ENCODE results near the gene ANAPC16. TPM values are rescaled to one million over a fixed set of nuclear protein-coding genes. Genes with fewer than 3 reads are reported as not detected.
A peak's percentile ranks its signal among the peaks of the same experiment; 100 is the strongest.

The ANAPC16 gene
- total RNA-seq, 6 experiments from 2014 or later: 38.6 to 79.2 (median 51.3) TPM

GRCh38 chr10:72241691-72242252 lies 26.0 kb downstream of the ANAPC16 start:
- H3K27ac ChIP-seq: no peak overlapping the region
- intact Hi-C loops (cut with DNase I): no loop called here
- no peaks in the 10 kb centered on the region for H3K27me3 ChIP-seq
- no peak for ATAC-seq
- peaks cover 0 to 18% (median 13%) of the 10 kb centered on the region in 4 donors for H3K4me1 ChIP-seq
- H3K9me3 ChIP-seq: no peaks in the 10 kb centered on the region
- H3K36me3 ChIP-seq: no peaks in the 10 kb centered on the region
- 96% methylated on average over 8 of the region's 8 CpGs for WGBS (ENCODE audit: insufficient coverage, low coverage, low lambda C conversion rate, missing lambda C conversion rate)
- no peak overlapping the region for H3K4me3 ChIP-seq
- DNase-seq: peak in 1 of 3 donors; percentile 27
- TF ChIP-seq POLR2A (IDR thresholded peaks at IDR 0.05): no peak
- TF ChIP-seq, protein P1, sequence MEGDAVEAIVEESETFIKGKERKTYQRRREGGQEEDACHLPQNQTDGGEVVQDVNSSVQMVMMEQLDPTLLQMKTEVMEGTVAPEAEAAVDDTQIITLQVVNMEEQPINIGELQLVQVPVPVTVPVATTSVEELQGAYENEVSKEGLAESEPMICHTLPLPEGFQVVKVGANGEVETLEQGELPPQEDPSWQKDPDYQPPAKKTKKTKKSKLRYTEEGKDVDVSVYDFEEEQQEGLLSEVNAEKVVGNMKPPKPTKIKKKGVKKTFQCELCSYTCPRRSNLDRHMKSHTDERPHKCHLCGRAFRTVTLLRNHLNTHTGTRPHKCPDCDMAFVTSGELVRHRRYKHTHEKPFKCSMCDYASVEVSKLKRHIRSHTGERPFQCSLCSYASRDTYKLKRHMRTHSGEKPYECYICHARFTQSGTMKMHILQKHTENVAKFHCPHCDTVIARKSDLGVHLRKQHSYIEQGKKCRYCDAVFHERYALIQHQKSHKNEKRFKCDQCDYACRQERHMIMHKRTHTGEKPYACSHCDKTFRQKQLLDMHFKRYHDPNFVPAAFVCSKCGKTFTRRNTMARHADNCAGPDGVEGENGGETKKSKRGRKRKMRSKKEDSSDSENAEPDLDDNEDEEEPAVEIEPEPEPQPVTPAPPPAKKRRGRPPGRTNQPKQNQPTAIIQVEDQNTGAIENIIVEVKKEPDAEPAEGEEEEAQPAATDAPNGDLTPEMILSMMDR (IDR thresholded peaks at IDR 0.05): no peak

DNA sequence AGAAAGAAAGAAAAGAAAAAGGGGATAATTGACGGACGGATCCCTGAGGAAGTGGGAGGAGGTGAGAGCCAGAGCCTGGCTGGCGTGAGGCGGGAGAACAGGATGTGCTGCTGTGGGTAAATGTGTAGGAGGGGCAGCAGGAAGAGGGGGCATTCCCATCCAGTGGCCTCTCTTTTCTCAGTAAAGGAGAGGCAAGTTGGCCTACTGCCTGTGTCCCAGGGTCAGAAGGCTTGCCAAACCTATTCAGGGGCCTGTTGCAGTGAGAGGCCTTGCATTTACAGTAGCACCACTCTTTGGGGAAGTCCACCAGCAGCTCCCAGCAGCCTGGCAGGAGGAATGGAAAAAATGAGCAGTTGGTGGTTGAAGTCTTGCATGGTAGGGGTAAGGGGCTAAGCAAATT lies 26.9 kb downstream of the ANAPC16 start:
- TF ChIP-seq POLR2A (IDR thresholded peaks at IDR 0.05): no peak
- TF ChIP-seq, protein P1 (IDR thresholded peaks at IDR 0.05): no peak
- DNase-seq: peak; percentile 41 to 61 (median 58)
- Histone ChIP-seq H3K9me3 (no peaks in the 10 kb centered on the region), H3K27me3 (no peaks in the 10 kb centered on the region), H3K4me3 (no peak overlapping the region), H3K4me1 (peaks cover 0 to 22% (median 15%) of the 10 kb centered on the region in 4 donors), H3K27ac (peak overlapping the region; percentile 18 to 74 (median 23)), H3K36me3 (no peaks in the 10 kb centered on the region)
- WGBS (ENCODE audit: insufficient coverage, low coverage, low lambda C conversion rate, missing lambda C conversion rate): 39% methylated on average over 3 of the region's 4 CpGs
- peak; percentile 46 to 55 (median 52) for ATAC-seq
- intact Hi-C loops (cut with DNase I): no loop called here

DNA sequence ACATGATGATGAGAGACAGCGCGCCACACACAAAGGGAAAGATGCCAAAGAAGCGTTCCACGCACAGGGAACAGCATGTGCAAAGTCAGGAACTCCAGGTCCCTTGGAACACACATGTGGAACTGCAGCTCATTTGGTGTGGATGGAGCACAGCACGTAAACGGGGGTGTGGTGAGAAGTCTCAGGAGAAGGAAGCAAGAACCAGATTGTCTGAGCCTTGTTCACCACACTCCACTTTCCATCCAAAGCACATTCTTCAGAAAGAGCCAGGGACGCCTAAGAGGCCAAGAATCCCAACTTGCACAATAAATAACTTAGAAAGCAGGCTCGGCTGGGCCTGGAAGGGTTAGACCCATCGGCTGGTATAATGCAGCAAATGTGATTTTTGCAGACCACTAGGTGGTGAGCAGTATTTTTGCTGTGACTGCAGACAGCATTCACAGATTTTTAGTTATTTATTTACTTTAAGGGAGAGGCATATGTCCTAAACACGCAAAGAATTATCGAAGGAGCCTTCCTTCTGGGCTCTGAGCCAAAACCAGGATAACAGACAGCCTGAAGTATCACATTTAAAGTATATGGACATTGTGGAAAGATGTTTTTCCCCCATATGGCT lies 28.1 kb downstream of the ANAPC16 start:
- Histone ChIP-seq H3K4me3 (no peak overlapping the region), H3K36me3 (no peaks in the 10 kb centered on the region), H3K9me3 (no peaks in the 10 kb centered on the region), H3K4me1 (peaks cover 0 to 35% (median 22%) of the 10 kb centered on the region in 4 donors), H3K27me3 (no peaks in the 10 kb centered on the region), H3K27ac (peak overlapping the region; percentile 38 to 74 (median 39))
- 66% methylated on average over 10 of the region's 11 CpGs for WGBS (ENCODE audit: insufficient coverage, low coverage, low lambda C conversion rate, missing lambda C conversion rate)
- TF ChIP-seq POLR2A (IDR thresholded peaks at IDR 0.05): no peak
- TF ChIP-seq, protein P1 (IDR thresholded peaks at IDR 0.05): peak in 2 of 4 donors; percentile 6 to 21
- intact Hi-C loops (cut with DNase I): no loop called here
- DNase-seq (peak in 1 of 3 donors; percentile 27), ATAC-seq (peak in 2 of 4 donors; percentile 4 to 8)

DNA sequence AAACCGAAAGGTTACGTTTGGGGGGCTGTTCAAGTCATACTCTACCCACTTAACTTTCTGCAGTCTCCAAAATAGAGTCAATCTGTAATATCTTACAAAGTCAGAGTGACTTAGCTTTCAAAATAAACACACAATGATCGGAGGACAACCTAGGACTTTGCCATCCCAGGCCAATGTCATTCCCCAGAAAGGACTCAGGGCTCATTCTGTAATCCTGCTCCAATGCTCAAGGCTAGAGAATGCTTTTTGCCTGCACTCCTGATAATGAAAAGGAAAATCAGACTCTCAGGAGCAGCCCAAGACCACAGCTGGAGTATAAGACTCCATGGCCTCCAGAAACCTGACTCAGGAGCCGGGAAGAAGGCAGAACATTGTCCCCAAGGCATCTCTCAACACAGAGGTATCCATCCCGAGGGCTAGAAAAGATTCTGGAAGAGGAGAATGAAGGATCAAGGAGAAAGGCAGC lies 28.8 kb downstream of the ANAPC16 start:
- ATAC-seq (peak in 2 of 4 donors; percentile 6 to 32), DNase-seq (peak in 1 of 3 donors; percentile 2)
- Histone ChIP-seq H3K9me3 (no peaks in the 10 kb centered on the region), H3K4me1 (peaks cover 0 to 41% (median 24%) of the 10 kb centered on the region in 4 donors), H3K27ac (peak overlapping the region; percentile 38 to 74 (median 39)), H3K4me3 (no peak overlapping the region), H3K36me3 (no peaks in the 10 kb centered on the region), H3K27me3 (no peaks in the 10 kb centered on the region)
- WGBS (ENCODE audit: insufficient coverage, low coverage, low lambda C conversion rate, missing lambda C conversion rate): 40% methylated on average over 4 of the region's 5 CpGs
- TF ChIP-seq POLR2A (IDR thresholded peaks at IDR 0.05): no peak
- TF ChIP-seq, protein P1 (IDR thresholded peaks at IDR 0.05): no peak
- intact Hi-C loops (cut with DNase I): no loop called here
